AG20443 (cell line): ENCODE measurements around the gene PRKG1.
"Not testable (repeated sequence)": the region's sequence is repeated elsewhere in the genome, so short reads cannot be mapped to it uniquely, and the experiment has no call there.

Experiments used
- DNase-seq: peaks from one replicate; pipeline ENCODE4 v3.0.0; 2012; ENCODE audit warnings: low spot score, mixed read lengths

PRKG1 gene

DNA sequence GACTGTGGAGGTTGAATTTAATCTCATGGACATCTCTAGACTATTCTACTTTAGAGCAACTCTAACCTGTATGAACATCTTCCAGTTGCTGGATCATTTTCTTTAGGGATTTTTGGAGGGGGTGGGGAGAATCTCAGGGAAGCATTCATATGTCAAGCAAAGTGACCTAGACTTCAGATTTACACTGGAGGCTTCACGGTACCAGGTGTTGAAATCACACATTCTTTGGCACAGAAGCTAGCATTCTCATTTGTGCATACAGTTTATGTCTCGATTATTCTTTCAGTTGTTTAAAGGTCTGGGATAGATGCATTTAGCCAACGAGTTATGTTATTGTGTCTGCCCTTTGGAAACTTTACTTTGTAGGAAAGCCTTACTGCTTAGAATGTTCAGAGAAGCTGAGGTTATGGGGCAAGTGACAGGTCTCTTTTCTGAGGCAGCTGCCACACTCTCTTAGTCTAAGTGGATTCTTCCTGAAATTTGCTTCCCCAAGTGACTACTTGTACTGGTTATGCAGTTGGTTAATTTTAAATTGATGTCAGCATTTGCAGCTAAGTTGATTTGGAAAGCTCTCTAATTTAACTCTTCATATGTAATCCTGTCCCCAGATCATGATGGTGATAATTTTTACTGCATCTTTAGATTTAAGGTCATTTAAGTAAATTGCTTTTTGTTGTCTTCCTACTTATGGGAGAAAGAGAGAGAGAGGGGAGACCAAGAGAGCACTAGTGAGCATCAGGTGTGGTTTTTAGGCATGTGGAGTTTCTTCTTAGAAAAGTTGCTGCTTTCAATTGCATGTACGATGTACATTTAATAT lies 153.8 kb downstream of the PRKG1 start:
- DNase-seq = no peak

DNA sequence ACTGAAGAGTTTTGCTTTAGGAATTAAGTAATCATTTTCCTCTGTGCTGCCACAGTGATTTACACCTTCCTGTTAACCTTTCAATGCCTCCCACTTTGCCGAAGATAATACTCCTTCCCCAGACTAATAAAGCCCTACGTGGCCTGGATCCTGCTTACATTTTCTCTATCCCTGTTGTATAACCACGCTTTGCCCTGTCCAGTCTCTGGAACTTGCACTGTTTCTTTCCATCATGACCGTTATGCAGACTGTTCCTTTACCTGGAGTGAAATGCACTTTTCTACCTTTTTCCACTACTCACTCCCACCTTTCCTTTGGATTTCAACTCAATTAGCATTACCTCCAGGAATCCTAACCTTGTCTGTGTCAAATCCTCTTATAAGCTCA lies 154.4 kb downstream of the PRKG1 start:
- DNase-seq = no peak

GRCh38 chr10:51230887-51231585 lies 156.7 kb downstream of the PRKG1 start:
- no peak for DNase-seq

DNA sequence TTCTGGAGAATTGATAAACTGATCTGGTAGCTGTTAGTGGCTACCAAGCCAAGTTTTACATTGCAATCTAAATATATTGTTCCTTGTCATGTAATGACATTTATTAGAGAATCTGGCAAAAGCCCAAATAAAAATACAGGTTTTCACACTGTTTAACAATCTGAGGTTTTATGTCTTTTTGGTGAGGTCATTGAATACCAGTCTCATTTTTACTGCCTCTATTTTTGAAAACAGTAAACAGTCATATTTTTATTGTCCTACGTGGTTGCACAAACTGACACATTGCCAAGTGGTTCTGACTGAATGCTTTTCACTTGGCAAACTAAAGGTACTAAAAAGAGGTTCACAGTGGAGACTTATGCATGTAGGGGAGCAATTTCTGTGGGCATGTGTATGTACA lies 157.5 kb downstream of the PRKG1 start:
- DNase-seq = no peak

GRCh38 chr10:51233337-51234100 lies 159.2 kb downstream of the PRKG1 start:
- DNase-seq = no peak

DNA sequence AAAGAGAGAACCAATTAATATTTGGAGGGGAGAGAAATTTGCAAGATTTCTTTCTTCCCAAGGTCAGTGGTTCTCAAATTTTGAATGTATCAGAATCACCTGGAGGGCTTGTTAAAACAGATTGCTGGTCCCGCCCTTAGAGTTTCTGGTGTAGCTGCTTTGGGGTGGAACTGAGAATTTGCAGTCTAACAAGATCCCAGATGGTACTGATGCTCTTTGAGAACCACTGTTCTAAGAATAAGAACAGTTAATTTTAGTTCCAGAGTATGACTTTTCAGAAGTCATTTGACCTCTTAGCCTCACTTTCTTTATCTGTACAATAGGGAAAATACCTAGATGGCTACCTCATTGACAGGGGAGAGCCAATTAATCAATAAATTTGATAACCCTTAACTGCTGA lies 161.6 kb downstream of the PRKG1 start:
- DNase-seq = no peak

DNA sequence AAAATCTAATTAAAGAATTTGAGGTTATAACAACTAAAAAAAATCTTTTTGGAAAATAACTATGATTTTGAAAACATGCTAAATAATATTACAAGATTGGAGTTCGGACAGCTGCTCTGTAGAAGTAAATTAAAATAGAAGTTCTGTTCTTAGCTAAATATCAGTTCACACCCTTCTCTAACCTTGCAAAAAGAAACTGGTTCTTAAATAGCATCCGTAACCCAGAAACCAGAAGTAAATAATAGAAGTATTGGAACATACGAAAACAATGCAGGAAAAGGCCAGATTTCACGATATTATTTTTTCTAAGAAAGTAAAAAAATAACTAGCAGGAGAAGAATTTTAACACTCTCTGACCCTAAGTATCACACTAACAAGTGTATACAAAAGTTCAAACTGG lies 164.7 kb downstream of the PRKG1 start:
- no peak for DNase-seq

GRCh38 chr10:51241461-51241860 lies 167.2 kb downstream of the PRKG1 start:
- DNase-seq = no peak

- DNase-seq = no peak
Observed at GRCh38 chr10:51242393-51242792, 168.1 kb downstream of the PRKG1 start.

- no peak for DNase-seq
Observed at GRCh38 chr10:51244309-51244708, 170.0 kb downstream of the PRKG1 start.

GRCh38 chr10:51244748-51245490 lies 170.6 kb downstream of the PRKG1 start:
- peak; percentile 79 for DNase-seq

GRCh38 chr10:51246156-51246555 lies 171.9 kb downstream of the PRKG1 start:
- no peak for DNase-seq

- DNase-seq = no peak
Observed at GRCh38 chr10:51250278-51250920, 176.1 kb downstream of the PRKG1 start.

DNA sequence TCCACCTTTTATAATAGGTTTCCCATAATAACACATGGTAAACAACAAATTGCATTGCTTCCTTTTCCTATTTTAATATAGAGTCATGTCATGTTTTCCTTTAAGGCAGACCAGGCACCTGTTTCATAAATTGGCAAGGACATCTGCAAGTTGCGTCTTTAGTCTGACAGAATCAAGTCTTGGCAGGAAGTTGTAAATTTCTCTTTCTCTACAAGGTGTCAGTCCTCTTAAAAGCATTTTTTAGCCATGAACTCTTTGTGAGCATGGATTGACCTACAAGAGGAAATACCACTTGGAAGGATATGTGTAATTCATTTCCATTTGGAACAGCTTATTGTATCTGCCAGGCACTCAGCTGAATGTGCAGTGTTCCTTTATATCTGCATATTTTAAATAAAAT lies 176.8 kb downstream of the PRKG1 start:
- no peak for DNase-seq

DNA sequence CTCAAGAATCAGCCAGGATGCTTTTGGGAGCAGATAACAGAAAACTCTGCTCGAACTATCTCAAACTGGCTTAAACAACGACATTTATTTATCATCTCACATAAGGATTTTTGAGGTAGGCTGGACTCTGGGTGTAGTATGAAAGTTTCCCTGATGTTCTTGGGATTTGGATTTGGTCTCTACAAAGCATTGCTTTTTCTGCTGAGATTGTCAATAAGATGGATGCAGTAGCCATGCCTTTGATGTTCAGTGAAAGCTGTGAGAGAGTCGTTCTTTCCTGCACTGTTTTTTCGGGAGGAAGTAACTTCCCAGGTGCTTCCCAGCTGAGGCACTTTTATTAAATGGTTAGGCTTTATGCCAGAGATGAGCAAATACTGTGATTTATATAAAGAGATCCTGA lies 181.1 kb downstream of the PRKG1 start:
- DNase-seq = no peak

- peak; percentile 68 for DNase-seq
Observed at GRCh38 chr10:51257511-51258248, 183.4 kb downstream of the PRKG1 start.

GRCh38 chr10:51260376-51260775 lies 186.1 kb downstream of the PRKG1 start:
- DNase-seq = no peak

GRCh38 chr10:51266496-51266895 lies 192.2 kb downstream of the PRKG1 start:
- no peak for DNase-seq

DNA sequence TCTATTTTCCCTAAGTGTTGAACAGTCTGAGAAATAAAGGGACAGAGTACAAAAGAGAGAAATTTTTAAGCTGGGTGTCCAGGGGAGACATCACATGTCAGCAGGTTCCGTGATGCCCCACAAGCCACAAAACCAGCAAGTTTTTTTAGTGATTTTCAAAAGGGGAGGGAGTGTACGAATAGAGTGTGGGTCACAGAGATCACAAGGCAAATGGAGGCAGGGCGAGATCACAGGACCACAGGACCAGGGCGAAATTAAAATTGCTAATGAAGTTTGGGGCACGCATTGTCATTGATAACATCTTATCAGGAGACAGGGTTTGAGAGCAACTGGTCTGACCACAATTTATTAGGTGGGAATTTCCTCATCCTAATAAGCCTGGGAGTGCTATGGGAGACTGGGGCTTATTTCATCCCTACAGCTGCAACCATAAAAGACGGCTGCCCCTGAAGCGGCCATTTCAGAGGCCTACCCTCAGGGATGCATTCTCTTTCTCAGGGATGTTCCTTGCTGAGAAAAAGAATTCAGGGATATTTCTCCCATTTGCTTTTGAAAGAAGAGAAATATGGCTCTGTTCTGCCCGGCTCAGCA lies 193.8 kb downstream of the PRKG1 start:
- DNase-seq = not testable (repeated sequence)

DNA sequence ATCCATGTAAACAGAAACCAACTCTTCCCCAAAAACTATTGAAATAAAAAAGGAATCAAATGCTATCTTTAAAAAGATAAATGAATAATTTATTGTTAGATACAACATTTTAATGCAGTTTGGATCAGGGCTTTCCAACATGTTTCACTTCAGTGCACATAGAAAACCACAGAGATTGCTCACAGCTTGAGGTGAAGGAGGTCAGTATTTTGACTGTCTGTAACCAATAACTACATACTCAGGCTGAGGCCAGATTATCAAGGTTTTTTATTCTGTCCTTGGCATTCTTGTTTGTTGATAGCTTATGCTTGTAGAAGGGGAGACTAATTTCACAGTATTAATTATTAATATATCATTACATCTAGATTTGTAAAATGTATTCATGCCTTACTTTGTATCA lies 195.5 kb downstream of the PRKG1 start:
- peak; percentile 34 for DNase-seq
